BJ (cell line): ENCODE data around the gene NACC2. TPM values are rescaled to one million over a fixed set of nuclear protein-coding genes. Genes with fewer than 3 reads are reported as not detected.

ENCODE experiments used
- CTCF ChIA-PET: fragments of 350-600 bp; formaldehyde crosslinking; extraction: SDS; loops from one replicate; lab custom pipeline; 2021; ENCODE audit warnings: antibody characterized with exemption, inconsistent platforms; lab: Yijun Ruan, JAX
- POLR2A ChIA-PET: fragments of 300-600 bp; sonication (Branson Sonifier 250); formaldehyde crosslinking; extraction: SDS; loops from one replicate; lab custom pipeline; 2021; ENCODE audit warnings: antibody characterized with exemption; lab: Charles Lee
- DNase-seq: peaks from one replicate; pipeline ENCODE4 v3.0.0-alpha.2; 2011; ENCODE audit warnings: low read depth
- H3K27me3 ChIP-seq: 2 replicates; pipeline ENCODE4 v1.6.0; 2011; ENCODE audit warnings: low read length; ENCODE audit not compliant: control insufficient read depth, insufficient read depth
- H3K36me3 ChIP-seq: 2 replicates; pipeline ENCODE4 v1.5.1; 2011; ENCODE audit warnings: low read length; ENCODE audit not compliant: control insufficient read depth, insufficient read depth
- H3K4me3 ChIP-seq: 2 replicates; pipeline ENCODE4 v1.5.1; 2011; ENCODE audit warnings: low read depth, mild to moderate bottlenecking, control low read depth, low read length
- polyA plus RNA-seq: library from polyadenylated mRNA; depleted of rRNA; stranded (reverse); fragments of >200 nt; gene quantifications from 2 replicates; pipeline ENCODE4 v1.2.3, GENCODE V29; 2011
- TF ChIP-seq, protein P1 (sequence below): IDR thresholded peaks from 2 replicates; pipeline ENCODE4 v1.5.1; 2011; ENCODE audit warnings: low read depth, mild to moderate bottlenecking, control low read depth, inconsistent platforms, low read length, moderate library complexity; ENCODE audit not compliant: insufficient read depth

Gene NACC2
- polyA plus RNA-seq, 1 experiment, result 19.2 TPM

DNA sequence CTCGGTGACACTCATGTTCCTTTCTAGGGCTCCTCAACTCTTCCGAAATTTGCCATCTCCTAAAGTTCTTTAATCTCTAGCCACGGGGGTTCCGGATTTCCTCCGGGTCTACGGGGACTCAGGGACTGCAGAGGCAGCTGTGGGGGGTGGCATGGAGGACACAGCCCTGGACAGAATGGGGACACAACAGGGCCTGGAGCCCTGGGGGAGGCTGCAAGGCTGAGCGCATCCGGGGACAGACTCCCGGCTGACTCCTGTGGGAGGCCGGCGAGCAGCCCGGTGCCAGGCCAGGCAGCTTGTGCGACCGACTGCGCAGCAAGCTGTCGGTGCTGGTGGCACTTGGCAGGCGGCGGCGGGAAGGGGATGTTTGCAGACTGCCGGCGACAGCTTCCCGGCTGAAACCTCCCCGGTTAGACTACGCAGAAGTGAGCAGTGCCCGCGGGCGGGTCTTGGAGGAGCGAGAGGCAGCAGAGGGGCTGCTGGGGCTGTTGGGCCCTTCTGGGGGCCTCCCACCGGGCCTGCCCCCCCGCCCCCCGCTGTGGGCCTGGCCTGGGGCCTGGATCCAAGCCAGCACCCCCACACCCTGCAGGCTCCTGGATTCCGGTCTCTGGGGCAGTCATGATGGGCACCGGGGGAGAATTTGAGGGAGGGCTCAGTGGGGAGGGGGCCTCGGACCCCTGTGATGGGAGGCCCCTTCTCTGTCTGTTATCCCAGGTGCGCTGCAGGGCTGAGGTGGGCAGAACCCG is 105.2 kb downstream of the NACC2 start:
- POLR2A ChIA-PET, result interaction anchor here (0.6 kb wide), 1 partner anchor 45 kb away, joined by 4 read pairs; no protein-coding TSS in a partner anchor
- no peak for DNase-seq
- H3K27me3 ChIP-seq, result peaks cover 3% of the 10 kb centered on the region; the same call in 1 of the 2 replicates
- H3K36me3 ChIP-seq, result no peaks in the 10 kb centered on the region
- CTCF ChIA-PET, result interaction anchor here (0.8 to 4.5 kb wide), 3 partner anchors 18 to 133 kb away, joined by 3 to 17 read pairs (median 4); no protein-coding TSS in a partner anchor
- no peak overlapping the region for H3K4me3 ChIP-seq
- TF ChIP-seq, protein P1, sequence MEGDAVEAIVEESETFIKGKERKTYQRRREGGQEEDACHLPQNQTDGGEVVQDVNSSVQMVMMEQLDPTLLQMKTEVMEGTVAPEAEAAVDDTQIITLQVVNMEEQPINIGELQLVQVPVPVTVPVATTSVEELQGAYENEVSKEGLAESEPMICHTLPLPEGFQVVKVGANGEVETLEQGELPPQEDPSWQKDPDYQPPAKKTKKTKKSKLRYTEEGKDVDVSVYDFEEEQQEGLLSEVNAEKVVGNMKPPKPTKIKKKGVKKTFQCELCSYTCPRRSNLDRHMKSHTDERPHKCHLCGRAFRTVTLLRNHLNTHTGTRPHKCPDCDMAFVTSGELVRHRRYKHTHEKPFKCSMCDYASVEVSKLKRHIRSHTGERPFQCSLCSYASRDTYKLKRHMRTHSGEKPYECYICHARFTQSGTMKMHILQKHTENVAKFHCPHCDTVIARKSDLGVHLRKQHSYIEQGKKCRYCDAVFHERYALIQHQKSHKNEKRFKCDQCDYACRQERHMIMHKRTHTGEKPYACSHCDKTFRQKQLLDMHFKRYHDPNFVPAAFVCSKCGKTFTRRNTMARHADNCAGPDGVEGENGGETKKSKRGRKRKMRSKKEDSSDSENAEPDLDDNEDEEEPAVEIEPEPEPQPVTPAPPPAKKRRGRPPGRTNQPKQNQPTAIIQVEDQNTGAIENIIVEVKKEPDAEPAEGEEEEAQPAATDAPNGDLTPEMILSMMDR, result no peak

DNA sequence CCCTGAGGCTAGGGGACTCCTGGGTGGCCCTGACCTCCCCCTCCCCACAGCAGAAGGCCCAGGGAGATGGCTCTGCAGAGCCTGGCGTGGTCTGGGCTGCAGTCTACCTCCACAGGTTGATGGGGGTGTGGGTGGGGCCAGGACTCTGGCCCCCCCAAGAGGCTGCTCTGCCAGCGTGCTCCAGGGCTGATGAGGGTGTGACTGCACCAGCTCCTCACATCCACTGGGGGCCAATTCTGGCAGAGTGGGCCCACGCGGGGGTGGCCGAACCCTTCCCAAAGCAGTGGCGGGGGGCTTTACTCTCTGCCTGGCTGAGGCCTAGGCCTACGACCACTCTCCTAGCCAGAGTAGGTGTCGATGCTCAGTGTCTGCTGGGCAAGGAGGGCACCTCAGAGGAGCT is 105.9 kb downstream of the NACC2 start:
- CTCF ChIA-PET, result interaction anchor here (0.8 to 4.5 kb wide), 3 partner anchors 19 to 134 kb away, joined by 3 to 17 read pairs (median 4); no protein-coding TSS in a partner anchor
- TF ChIP-seq, protein P1, result no peak
- H3K27me3 ChIP-seq, result peaks cover 3% of the 10 kb centered on the region; the same call in 1 of the 2 replicates
- no peaks in the 10 kb centered on the region for H3K36me3 ChIP-seq
- H3K4me3 ChIP-seq, result no peak overlapping the region
- DNase-seq, result no peak
- POLR2A ChIA-PET, result no interaction called here

DNA sequence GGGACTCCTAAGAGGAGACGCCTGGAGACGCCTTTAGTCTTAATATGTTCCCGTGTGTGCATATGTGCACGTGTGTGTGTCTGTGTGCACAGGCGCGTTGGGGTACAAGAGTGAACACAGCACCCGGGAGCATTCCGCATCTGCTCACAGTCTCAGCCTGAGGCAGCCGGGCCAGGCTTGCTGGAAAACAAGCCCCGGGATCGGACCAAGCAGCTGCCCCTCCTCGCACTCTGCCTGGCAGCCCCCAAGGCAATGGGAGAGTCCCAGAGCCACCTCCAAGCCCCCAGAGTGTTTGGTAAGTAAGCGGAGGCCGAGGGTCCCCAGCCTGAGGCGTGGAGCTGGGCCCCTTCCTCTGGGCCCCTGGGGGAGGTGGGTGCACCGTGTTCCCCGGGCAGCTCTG is 106.6 kb downstream of the NACC2 start:
- CTCF ChIA-PET, result interaction anchor here (4.5 kb wide), 1 partner anchor 21 kb away, joined by 17 read pairs; no protein-coding TSS in a partner anchor
- TF ChIP-seq, protein P1, result no peak
- Histone ChIP-seq H3K27me3 (peaks cover 6% of the 10 kb centered on the region), H3K4me3 (no peak overlapping the region), H3K36me3 (no peaks in the 10 kb centered on the region)
- POLR2A ChIA-PET, result no interaction called here
- no peak for DNase-seq

DNA sequence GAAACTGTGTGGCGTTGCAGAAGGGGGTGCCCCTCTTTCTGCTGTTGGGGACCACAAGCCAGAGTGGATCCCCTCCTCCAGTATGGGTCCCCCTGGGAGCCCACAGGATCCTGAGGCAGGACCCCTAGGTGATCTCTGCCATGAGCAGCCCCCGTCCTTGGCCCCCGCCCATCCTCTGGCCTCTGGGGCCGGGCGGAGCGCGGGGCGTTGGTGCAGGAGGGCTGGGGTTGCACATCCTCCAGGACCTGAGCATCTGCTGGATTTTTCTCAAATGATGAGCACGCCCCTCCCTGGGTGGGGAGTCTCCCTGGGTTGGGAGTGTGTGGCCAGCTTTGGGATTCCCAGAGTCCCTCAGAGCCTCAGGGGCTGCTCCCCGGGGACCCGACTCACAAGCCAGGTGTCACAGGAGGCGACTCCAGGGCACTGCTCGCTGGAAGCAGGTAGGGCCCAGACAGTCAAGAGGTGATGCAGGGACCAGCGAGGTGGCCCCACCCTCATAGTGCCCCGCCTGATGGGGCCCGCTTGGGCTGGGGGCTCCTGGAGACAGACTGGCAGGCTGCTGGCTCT is 107.2 kb downstream of the NACC2 start:
- Histone ChIP-seq H3K36me3 (no peaks in the 10 kb centered on the region), H3K4me3 (no peak overlapping the region), H3K27me3 (peaks cover 8% of the 10 kb centered on the region)
- CTCF ChIA-PET, result no interaction called here
- POLR2A ChIA-PET, result no interaction called here
- DNase-seq, result no peak
- TF ChIP-seq, protein P1, result no peak

DNA sequence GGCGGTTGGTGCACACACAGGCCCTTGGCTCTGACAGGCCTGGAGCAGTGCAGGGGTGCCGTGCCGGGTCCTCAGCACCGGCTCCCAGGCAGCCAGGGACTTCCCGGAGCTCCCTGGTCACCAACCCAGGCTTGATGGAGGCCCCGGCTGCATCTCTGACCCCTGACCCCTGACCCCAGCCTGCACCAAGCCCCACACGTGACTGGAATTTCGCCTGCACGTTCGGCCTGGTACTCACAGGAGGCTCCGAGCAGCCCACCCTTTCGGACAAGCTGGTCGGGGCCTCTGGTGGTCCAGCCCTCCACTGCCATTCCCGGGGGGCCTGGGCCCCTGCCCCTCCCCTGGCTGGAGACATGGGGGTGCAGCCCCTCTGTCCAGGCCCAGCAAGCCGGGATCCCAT is 108.5 kb downstream of the NACC2 start:
- H3K4me3 ChIP-seq, result no peak overlapping the region
- TF ChIP-seq, protein P1, result no peak
- ChIA-PET CTCF (no interaction called here), POLR2A (no interaction called here)
- DNase-seq, result no peak
- peaks cover 10% of the 10 kb centered on the region for H3K27me3 ChIP-seq
- H3K36me3 ChIP-seq, result no peaks in the 10 kb centered on the region
